ENCODE measurements around the gene TSPOAP1. TPM values are rescaled to one million over a fixed set of nuclear protein-coding genes. Genes with fewer than 3 reads are reported as not detected.
A peak's percentile ranks its signal among the peaks of the same experiment; 100 is the strongest.
"Not testable (repeated sequence)": the region's sequence is repeated elsewhere in the genome, so short reads cannot be mapped to it uniquely, and the experiment has no call there.

The TSPOAP1 gene
- total RNA-seq, 2 donors from 2014 or later = 8.2 to 10.0 TPM

- intact Hi-C loops (cut with DNase I) = no loop called here
Observed at GRCh38 chr17:58344047-58344790, 15.6 kb upstream of the TSPOAP1 start.

GRCh38 chr17:58343131-58343530 is 14.5 kb upstream of the TSPOAP1 start:
- intact Hi-C loops (cut with DNase I) = no loop called here
- no peak for DNase-seq (ENCODE audit: low spot score)

More at GRCh38 chr17:58344047-58344790, 15.6 kb upstream of the TSPOAP1 start:
- peak; percentile 66 for DNase-seq (ENCODE audit: low spot score)

- intact Hi-C loops (cut with DNase I) = no loop called here
Observed at GRCh38 chr17:58341861-58342475, 13.4 kb upstream of the TSPOAP1 start.

DNA sequence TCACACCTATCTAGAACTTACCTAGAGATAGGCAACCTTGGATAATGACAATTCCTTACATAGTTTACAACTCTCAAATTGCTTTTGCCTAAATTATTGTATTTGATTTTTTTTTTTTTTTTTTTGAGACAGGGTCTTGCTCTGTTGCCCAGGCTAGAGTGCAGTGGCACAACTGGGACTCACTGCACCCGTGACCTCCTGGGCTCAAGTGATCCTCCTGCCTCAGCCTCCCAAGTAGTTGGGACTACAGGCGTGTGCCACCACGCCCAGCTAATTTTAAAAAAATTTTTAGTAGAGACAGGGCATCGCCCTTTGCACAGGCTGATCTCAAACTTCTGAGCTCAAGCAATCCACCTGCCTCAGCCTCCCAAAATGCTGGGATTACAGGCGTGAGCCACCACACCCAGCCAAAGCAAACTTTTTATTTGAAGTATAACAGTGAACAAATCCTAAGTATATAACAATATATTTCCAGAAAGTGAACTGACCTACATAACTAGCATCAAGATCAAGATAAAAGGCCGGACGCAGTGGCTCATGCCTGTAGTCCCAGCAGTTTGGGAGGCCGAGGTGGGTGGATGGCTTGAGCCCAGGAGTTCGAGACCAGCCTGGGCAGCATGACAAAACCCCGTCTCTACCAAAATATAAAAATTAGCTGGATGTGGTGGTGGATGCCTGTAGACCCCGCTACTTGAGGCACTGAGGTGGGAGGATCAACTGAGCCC is 12.7 kb upstream of the TSPOAP1 start:
- intact Hi-C loops (cut with DNase I) = not testable (repeated sequence)
- peak; percentile 12 for DNase-seq (ENCODE audit: low spot score)

More at GRCh38 chr17:58341861-58342475, 13.4 kb upstream of the TSPOAP1 start:
- DNase-seq (ENCODE audit: low spot score) = peak; percentile 49

DNA sequence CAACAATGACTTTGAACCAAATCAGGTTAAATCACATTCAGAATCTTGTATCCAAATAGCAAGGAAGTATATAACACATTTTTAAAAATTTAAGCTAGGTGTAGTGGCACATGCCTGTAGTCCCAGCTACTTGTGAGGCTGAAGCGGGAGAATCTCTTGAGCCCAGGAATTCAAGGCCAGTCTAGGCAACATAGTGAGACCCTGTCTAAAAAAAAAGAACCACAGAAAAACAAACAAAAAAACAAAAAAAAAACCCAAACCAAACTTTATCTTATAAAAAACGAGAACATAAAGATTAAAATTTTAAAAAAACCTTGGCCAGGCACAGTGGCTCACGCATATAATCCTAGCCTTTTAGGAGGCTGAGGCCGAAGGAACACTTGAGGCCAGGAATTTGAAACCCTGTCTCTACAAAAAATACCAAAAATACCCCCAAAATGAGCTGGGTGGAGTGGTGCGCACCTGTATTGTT is 11.8 kb upstream of the TSPOAP1 start:
- intact Hi-C loops (cut with DNase I) = no loop called here
- DNase-seq (ENCODE audit: low spot score) = no peak

- DNase-seq (ENCODE audit: low spot score) = peak; percentile 14
- intact Hi-C loops (cut with DNase I) = no loop called here
Observed at GRCh38 chr17:58339755-58340404, 11.3 kb upstream of the TSPOAP1 start.

DNA sequence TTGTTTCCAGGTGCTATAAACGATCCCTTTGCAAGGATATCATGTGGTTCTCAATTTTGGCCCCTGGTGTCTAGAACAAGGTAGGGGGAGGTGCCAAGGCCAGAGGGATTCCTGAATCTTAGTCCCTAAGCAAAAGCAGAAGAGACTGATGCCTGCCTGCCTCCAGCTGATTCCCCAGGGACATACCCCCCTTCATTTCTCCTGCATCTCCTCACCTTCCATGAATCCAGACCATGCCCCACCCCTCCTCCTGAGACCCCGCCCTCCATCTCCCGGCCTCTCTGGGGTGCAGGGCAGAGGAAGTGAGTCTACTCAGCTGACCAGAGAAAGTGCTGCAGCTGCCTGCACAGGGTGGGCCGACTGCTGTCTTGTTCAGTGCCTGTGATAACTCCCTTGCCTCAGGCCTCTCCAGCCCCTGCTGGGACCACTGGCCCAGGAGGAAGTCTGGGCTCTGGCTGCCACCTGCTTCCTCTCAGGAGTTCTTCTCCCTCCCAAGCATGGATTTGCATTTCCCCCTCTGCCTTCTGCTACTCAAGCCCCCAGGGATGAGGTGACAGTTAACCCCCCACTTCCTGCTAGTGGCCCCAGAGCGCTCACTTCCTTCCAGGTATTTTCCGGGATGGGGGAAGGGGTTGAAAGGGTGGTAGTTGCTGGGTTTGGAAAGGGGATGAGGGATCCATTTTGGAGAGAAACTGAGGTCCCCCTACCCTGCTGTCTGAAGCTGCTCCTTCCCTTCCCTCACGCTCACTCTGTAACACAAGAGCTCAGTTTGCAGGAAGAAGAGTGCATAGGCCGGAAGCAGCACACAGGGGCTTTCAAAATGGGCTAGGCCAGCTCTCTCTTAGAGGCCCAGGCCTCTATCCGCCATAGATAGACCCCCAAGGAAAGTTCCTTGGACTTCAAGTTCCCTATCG is 10.5 kb upstream of the TSPOAP1 start:
- intact Hi-C loops (cut with DNase I) = no loop called here
- peak; percentile 89 for DNase-seq (ENCODE audit: low spot score)

- intact Hi-C loops (cut with DNase I) = no loop called here
- peak; percentile 80 for DNase-seq (ENCODE audit: low spot score)
Observed at GRCh38 chr17:58338454-58338840, 9.9 kb upstream of the TSPOAP1 start.

DNA sequence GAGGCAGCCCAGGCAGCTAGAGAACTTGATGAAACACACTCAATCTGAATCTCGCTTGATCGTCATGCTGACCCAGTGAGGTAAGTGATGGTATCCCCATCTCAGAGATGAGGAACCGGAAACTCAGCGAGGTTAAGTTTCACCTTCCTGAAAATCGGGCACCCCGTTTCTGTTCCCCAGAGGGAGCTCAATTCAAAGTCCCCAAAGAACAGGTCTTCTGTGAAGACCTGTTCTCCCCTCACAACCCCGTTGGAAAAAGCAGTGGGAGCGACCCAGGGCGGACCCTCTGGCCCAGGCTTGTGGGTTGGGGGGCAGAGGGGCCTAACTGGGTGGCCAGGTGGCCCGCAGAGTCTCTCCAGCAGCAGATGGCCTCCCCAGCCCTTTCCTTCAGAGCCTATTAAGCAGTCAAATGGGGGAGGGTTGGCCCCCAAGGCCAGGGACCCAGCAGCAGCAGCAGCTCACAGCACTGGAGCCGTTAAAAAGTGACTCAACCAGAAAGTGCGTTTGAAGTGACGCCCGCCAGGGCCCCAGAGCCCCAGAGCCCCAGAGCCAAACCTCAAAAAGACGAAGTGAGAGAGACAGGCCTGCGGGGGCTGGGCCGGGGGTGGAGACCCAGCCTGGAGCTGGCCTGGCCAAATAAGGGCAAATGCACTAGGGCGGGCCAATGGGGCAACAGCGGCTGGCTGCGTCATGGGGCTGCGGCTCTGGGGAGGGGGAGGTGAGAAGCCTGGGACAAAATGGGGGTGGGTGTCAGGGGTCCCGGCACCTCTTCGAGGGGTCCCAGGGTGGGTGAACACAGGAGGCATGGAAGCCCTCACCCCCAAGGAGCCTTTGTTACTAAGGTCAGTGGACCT is 9.2 kb upstream of the TSPOAP1 start:
- DNase-seq (ENCODE audit: low spot score) = peak; percentile 97
- intact Hi-C loops (cut with DNase I) = no loop called here

GRCh38 chr17:58337210-58337599 is 8.6 kb upstream of the TSPOAP1 start:
- peak; percentile 81 for DNase-seq (ENCODE audit: low spot score)
- intact Hi-C loops (cut with DNase I) = no loop called here

DNA sequence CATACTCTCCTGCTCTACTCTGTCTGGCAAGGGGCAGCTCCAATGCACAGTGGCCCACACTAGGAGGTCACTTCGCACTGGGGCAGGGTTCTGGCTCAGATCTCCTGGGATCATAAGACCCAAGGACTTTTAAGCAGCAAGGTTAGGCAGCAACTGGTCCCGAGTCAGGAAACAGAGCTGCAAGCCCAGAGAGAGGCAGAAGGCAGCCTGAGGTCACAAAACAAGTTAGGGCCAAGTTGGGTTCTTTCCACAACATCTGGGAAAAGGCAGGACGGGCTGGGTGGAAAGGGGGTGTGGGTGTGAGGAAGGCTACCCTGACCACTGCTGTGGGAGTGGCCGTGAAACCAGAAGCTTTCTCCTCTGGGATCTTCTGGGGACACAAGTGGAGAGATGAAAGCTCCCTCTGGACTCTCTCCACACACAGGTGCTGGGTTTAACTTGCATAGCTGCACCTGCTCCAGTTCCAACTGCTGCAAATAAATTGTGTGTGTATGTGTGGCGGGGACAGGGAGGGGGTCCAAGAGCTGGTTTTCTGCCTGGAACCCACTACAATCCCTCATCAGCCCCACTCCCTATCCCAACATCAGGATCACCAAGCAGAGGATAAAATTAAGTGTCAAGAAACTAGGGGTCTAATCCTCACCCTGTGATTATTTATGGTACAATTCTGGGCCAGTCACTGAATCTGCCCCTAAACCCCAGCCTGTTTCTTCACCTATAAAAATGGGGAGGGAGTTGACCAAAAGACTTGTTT is 8.0 kb upstream of the TSPOAP1 start:
- intact Hi-C loops (cut with DNase I) = no loop called here
- peak; percentile 76 for DNase-seq (ENCODE audit: low spot score)

- peak; percentile 70 for DNase-seq (ENCODE audit: low spot score)
- intact Hi-C loops (cut with DNase I) = no loop called here
Observed at GRCh38 chr17:58335779-58336455, 7.3 kb upstream of the TSPOAP1 start.

GRCh38 chr17:58335061-58335731 is 6.6 kb upstream of the TSPOAP1 start:
- peak; percentile 75 for DNase-seq (ENCODE audit: low spot score)

DNA sequence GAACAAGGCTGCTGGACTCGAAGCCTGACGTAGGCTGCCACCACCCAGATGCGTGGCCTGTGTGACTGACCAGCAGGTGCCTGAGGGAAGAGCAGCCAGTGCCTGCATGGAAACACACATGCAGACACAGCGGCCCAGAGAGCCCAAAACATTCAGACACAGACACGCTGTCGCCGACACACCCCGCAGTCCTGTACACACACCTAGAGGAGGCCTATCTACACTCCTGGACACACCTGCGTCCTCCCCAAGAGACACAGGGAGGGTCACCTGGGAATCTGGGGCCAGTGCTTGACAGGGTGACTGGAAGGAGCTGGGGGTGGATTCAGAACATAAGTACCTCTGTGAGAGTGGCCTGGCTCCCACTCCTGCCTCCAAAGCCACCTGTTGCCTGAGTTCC is 6.1 kb upstream of the TSPOAP1 start:
- intact Hi-C loops (cut with DNase I) = no loop called here
- peak; percentile 77 for DNase-seq (ENCODE audit: low spot score)

More at GRCh38 chr17:58335061-58335731, 6.6 kb upstream of the TSPOAP1 start:
- intact Hi-C loops (cut with DNase I) = no loop called here

DNA sequence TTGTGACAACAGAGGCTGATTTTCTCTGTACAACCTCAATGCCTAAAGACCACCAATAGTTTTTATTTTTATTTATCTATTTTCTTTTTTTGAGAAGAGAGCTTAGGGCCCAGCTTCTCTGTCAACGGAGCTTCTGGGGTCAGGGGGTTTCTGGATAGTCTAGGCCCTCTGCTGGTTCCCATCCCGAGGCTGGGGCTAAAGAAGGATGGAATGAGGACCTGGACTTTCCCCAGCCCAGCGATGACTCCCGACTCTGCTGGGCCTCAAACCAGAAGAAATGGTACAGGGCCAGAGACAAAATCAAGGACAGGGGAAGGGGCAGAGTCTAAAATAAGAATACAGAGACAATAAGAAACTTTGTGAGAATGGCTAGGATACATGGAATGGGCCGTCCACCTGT is 5.7 kb upstream of the TSPOAP1 start:
- no peak for DNase-seq (ENCODE audit: low spot score)
- intact Hi-C loops (cut with DNase I) = no loop called here

DNA sequence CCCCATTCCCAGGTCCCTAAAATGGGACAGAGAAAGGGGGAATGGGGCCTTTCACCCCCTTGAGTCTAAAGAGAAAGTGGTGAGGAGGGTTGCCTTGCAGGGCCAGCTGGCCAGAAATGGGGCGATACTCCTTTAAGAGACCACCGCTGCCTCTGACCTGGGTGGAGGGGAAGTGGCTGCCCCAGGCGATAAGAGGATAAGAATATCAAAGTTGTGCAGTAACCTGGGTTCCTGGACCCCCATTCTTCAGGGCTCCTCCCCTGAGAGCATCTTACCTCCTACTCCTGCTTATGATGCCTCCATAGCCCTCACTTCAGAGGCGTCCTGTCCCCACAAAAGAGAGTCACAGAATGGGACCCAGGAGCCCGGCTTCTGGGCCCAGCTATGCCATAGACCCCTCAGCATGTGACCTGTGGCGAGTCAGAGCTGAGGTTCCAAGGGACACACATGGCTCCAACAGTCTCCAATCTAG is 5.2 kb upstream of the TSPOAP1 start:
- peak; percentile 55 for DNase-seq (ENCODE audit: low spot score)
- intact Hi-C loops (cut with DNase I) = no loop called here

All from posterior vena cava (tissue), 2 donors.